Kidney (tissue), 14 donors: ENCODE data around the gene KRTAP10-10. TPM values are rescaled to one million over a fixed set of nuclear protein-coding genes. Genes with fewer than 3 reads are reported as not detected.
"Not testable (repeated sequence)": the region's sequence is repeated elsewhere in the genome, so short reads cannot be mapped to it uniquely, and the experiment has no call there.

Experiments used
- DNase-seq, 5 donors: peaks; one replicate each; pipeline ENCODE4 v3.0.0-alpha.2; 2013 to 2020
- FAIRE-seq: peaks from 2 replicates; lab custom pipeline; 2012; peaks lifted over from hg19 to GRCh38; lab: Jason Lieb, UNC
- H3K27ac ChIP-seq, 2 donors: one replicate each; pipeline ENCODE4 v1.7.0; 2013; ENCODE audit warnings: low read depth in 2 of 2, low read length in 2 of 2, inconsistent platforms in 1 of 2
- H3K27me3 ChIP-seq: one replicate; pipeline ENCODE4 v1.7.1; 2013; ENCODE audit warnings: low read length, inconsistent platforms; ENCODE audit not compliant: control insufficient read depth, insufficient read depth
- H3K36me3 ChIP-seq, 3 donors: one replicate each; pipeline versions ENCODE4 v1.7.0 to v1.7.1; 2013; ENCODE audit warnings: low read length in 3 of 3, control low read depth in 1 of 3, inconsistent platforms in 1 of 3; ENCODE audit not compliant: insufficient read depth in 3 of 3, control insufficient read depth in 2 of 3
- H3K4me1 ChIP-seq, 3 donors: one replicate each; pipeline versions ENCODE4 v1.7.0 to v1.7.1; 2013; ENCODE audit warnings: low read length in 3 of 3, inconsistent platforms in 1 of 3, low read depth in 1 of 3; ENCODE audit not compliant: control insufficient read depth in 2 of 3, insufficient read depth in 2 of 3
- H3K4me3 ChIP-seq, 3 donors: one replicate each; pipeline versions ENCODE4 v1.7.0 to v1.8.1; 2013; ENCODE audit warnings: low read length in 3 of 3, control low read depth in 1 of 3, inconsistent platforms in 1 of 3
- H3K9ac ChIP-seq, 3 donors: one replicate each; pipeline versions ENCODE4 v1.7.0 to v1.7.1; 2013; ENCODE audit warnings: low read length in 3 of 3, control low read depth in 1 of 3, inconsistent platforms in 1 of 3
- H3K9me3 ChIP-seq, 3 donors: one replicate each; pipeline versions ENCODE4 v1.7.0 to v1.7.1; 2013; ENCODE audit warnings: low read length in 3 of 3, control low read depth in 1 of 3, inconsistent platforms in 1 of 3; ENCODE audit not compliant: control insufficient read depth in 2 of 3, insufficient read depth in 1 of 3
- intact Hi-C: fragments of 100-400 bp; cut with DNase I; formaldehyde crosslinking; loops from one replicate; pipeline ENCODE4 v1.11.1; 2022
- polyA plus RNA-seq: library from polyadenylated mRNA; stranded (reverse); fragments of 350-450 nt; fragmentation: Illumina TruSeq; extraction: RNeasy Lipid Tissue Mini Kit (QIAGEN cat#74804); gene quantifications from one replicate; pipeline ENCODE4 v1.2.3, GENCODE V29; 2014; ENCODE audit warnings: low read depth, low replicate concordance; ENCODE audit not compliant: insufficient read depth
- total RNA-seq: library from RNA; stranded (reverse); fragmentation: NEBNext Ultra II Directional; extraction: Animal tissue kit (Norgen Biotek cat#: 25700); gene quantifications from one replicate; pipeline ENCODE4 v1.2.1, GENCODE V29; 2021
- TF ChIP-seq, protein P1 (sequence below): IDR thresholded peaks from 3 replicates; pipeline ENCODE4 v1.5.1; 2012; ENCODE audit warnings: mild to moderate bottlenecking, moderate library complexity, borderline replicate concordance; ENCODE audit not compliant: insufficient read depth; ENCODE audit errors: extremely low read depth
- donor health status: control.
- donor health status: control.
- donor health status: control.
- donor health status: control.
- donor health status: control.
- donor health status: DM: yes; HTN: yes; CAD: no.
- donor health status: Normal renal cell carcinoma (clear cell type).

KRTAP10-10 gene
- total and polyA plus RNA-seq, 2 donors from 2014 or later, result not detected

DNA sequence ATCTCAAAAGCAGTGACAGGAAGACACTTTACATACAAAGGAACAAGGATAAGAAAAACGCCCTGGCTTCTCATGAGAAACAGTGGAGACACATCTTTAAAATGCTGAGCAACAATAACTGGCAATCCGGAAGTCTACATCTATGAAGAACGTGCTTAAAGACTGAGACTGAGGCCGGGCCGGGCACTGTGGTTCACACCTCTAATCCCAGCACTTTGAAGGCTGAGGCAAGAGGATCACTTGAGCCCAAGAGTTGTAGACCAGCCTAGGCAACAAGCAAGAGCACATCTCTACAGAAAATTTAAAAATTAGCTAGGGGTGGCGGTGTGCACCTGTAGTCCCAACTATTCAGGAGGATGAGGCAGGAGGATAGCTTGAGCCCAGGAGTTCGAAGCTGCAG lies 46.9 kb downstream of the KRTAP10-10 start:
- no peaks in the 10 kb centered on the region for H3K27me3 ChIP-seq
- no peak overlapping the region for H3K9ac ChIP-seq
- intact Hi-C loops, result no loop called here
- H3K4me1 ChIP-seq, result no peaks in the 10 kb centered on the region
- FAIRE-seq, result no peak
- H3K9me3 ChIP-seq, result no peaks in the 10 kb centered on the region
- H3K4me3 ChIP-seq, result no peak overlapping the region
- peak in 1 of 5 donors; percentile 19 for DNase-seq
- no peak overlapping the region for H3K27ac ChIP-seq
- H3K36me3 ChIP-seq, result no peaks in the 10 kb centered on the region
- TF ChIP-seq, protein P1, sequence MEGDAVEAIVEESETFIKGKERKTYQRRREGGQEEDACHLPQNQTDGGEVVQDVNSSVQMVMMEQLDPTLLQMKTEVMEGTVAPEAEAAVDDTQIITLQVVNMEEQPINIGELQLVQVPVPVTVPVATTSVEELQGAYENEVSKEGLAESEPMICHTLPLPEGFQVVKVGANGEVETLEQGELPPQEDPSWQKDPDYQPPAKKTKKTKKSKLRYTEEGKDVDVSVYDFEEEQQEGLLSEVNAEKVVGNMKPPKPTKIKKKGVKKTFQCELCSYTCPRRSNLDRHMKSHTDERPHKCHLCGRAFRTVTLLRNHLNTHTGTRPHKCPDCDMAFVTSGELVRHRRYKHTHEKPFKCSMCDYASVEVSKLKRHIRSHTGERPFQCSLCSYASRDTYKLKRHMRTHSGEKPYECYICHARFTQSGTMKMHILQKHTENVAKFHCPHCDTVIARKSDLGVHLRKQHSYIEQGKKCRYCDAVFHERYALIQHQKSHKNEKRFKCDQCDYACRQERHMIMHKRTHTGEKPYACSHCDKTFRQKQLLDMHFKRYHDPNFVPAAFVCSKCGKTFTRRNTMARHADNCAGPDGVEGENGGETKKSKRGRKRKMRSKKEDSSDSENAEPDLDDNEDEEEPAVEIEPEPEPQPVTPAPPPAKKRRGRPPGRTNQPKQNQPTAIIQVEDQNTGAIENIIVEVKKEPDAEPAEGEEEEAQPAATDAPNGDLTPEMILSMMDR, result no peak

DNA sequence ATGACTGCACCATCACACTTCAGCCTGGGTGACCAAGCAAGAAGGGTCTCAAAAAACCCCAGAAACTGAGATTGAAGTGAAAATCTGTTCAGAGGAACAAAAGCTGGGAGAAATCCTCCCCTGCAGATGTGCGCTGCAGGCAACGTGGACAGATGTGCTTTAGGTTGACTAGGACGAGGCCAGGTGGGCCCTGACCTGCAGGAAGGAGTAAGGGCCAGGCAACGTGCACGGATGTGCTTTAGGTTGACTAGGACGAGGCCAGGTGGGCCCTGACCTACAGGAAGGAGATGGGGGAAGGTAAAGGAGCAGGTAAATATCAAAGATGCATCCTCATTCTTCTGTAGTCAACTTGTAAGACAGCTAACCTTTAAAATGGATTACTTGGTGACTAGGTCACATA lies 47.3 kb downstream of the KRTAP10-10 start:
- H3K27ac ChIP-seq, result no peak overlapping the region
- intact Hi-C loops, result no loop called here
- no peaks in the 10 kb centered on the region for H3K9me3 ChIP-seq
- no peak for FAIRE-seq
- DNase-seq, result peak in 1 of 5 donors; percentile 28
- H3K27me3 ChIP-seq, result no peaks in the 10 kb centered on the region
- H3K36me3 ChIP-seq, result no peaks in the 10 kb centered on the region
- H3K9ac ChIP-seq, result no peak overlapping the region
- H3K4me3 ChIP-seq, result no peak overlapping the region
- TF ChIP-seq, protein P1, result no peak
- H3K4me1 ChIP-seq, result no peaks in the 10 kb centered on the region

DNA sequence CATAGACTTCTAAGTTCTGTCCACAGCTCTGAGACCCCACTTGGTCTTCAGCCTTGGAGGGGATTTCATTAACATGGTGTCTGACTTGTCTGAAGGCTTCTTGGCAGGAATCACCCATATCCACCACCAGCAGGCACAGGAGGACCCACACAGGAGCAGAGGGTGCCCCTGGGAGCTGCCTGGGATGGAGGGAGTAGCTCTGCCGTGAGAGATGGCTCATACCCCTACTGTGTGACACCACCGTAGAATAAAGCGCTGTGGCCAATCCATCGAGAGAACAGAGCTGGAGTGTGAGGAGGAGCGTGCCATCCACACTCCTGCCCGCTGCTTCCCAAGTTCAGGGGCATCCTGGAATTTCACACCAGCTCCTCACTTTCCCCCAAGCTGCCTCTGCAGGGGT lies 47.9 kb downstream of the KRTAP10-10 start:
- DNase-seq, H3K4me3 ChIP-seq, H3K27ac ChIP-seq, H3K27me3 ChIP-seq, H3K9me3 ChIP-seq, H3K4me1 ChIP-seq, H3K36me3 ChIP-seq, FAIRE-seq, intact Hi-C loops, H3K9ac ChIP-seq: not testable (repeated sequence)

DNA sequence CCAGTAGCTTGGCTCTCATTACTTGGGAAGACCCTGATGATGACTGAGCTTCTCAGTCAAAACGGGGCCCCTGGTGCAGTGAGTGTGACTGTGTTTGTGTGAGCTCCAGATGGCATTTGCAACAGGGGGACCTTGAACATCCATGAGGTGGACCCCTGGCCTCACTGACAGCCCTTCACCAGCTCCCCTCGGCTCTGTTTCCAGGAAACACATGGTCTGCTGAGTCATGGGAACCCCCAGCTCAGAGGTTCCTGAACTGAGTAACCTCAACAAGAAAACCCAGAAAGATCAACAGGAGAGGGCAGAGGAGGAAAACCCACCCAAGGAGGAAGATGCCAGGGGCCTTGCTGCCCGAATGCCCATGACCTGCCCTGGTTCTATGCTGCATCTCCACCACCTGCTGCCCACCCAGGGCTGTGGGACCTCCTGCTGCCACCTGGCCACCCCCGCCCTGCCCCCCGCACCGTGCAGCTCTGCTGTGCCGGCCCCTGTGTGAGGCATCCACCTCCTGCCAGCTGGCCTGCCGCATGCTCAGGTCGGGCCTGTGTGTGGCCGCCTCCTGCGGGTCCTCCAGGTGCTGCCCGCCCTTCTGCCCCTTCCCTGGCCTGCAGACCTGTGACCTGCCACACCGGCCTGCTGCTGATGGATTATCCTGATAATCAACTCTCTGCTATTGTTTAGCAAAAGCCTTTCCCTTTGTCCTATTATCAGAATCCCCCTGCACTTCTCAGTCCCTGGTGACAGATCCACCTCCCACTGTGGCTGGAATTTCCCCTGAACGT lies 49.0 kb downstream of the KRTAP10-10 start:
- H3K4me3 ChIP-seq, result no peak overlapping the region
- H3K9me3 ChIP-seq, result no peaks in the 10 kb centered on the region
- DNase-seq, result peak in 1 of 5 donors; percentile 61
- FAIRE-seq, result no peak
- H3K36me3 ChIP-seq, result no peaks in the 10 kb centered on the region
- intact Hi-C loops, result no loop called here
- no peaks in the 10 kb centered on the region for H3K27me3 ChIP-seq
- no peak overlapping the region for H3K9ac ChIP-seq
- no peak overlapping the region for H3K27ac ChIP-seq
- H3K4me1 ChIP-seq, result no peaks in the 10 kb centered on the region
- TF ChIP-seq, protein P1, result no peak
